ENCODE results near the gene TICRR.

DNA sequence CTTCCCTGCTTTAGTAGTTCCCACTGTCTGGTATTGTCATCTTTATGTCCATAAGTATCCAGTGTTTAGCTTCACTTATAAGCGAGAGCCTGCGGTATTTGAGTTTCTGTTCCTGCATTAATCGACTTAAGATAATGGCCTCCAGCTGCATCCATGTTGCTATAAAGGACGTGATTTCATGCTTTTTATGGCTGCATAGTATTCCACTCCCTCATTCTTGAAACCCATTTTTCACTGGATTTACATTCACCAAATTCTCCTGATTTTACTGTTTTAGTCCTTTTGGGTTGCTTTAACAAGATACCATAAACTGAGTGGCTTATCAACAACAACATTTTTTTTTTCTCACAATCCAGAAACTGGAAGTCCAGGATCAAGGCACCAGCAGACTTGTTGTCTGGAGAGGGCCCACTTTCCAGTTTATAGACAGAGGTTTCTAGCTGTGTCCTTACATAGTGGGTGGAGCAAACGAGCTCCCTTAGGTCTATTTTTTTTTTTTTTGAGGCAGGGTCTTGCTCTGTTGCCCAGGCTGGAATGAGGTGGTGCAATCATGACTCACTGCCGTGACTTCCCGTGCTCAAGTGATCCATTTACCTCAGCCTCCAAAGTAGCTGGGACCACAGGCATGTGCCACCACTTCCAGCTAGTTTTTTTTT is 6.1 kb upstream of the TICRR start:
- TF ChIP-seq EP300 (IDR thresholded peaks at IDR 0.05) = no peak
- TF ChIP-seq, protein P1, sequence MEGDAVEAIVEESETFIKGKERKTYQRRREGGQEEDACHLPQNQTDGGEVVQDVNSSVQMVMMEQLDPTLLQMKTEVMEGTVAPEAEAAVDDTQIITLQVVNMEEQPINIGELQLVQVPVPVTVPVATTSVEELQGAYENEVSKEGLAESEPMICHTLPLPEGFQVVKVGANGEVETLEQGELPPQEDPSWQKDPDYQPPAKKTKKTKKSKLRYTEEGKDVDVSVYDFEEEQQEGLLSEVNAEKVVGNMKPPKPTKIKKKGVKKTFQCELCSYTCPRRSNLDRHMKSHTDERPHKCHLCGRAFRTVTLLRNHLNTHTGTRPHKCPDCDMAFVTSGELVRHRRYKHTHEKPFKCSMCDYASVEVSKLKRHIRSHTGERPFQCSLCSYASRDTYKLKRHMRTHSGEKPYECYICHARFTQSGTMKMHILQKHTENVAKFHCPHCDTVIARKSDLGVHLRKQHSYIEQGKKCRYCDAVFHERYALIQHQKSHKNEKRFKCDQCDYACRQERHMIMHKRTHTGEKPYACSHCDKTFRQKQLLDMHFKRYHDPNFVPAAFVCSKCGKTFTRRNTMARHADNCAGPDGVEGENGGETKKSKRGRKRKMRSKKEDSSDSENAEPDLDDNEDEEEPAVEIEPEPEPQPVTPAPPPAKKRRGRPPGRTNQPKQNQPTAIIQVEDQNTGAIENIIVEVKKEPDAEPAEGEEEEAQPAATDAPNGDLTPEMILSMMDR (IDR thresholded peaks at IDR 0.05) = no peak
- no peak for TF ChIP-seq POLR2A (IDR thresholded peaks at IDR 0.05)
